ENCODE measurements around the gene CEACAM5. TPM values are rescaled to one million over a fixed set of nuclear protein-coding genes. Genes with fewer than 3 reads are reported as not detected.

The CEACAM5 gene
- total RNA-seq, 2 experiments from 2014 or later: not detected

DNA sequence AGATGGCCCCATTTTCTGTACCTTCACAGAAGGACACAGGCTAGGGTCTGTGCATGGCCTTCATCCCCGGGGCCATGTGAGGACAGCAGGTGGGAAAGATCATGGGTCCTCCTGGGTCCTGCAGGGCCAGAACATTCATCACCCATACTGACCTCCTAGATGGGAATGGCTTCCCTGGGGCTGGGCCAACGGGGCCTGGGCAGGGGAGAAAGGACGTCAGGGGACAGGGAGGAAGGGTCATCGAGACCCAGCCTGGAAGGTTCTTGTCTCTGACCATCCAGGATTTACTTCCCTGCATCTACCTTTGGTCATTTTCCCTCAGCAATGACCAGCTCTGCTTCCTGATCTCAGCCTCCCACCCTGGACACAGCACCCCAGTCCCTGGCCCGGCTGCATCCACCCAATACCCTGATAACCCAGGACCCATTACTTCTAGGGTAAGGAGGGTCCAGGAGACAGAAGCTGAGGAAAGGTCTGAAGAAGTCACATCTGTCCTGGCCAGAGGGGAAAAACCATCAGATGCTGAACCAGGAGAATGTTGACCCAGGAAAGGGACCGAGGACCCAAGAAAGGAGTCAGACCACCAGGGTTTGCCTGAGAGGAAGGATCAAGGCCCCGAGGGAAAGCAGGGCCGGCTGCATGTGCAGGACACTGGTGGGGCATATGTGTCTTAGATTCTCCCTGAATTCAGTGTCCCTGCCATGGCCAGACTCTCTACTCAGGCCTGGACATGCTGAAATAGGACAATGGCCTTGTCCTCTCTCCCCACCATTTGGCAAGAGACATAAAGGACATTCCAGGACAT, 13.4 kb upstream of the CEACAM5 start:
- no peak overlapping the region for H3K27ac Mint-ChIP-seq
- no peaks in the 10 kb centered on the region for H3K9me3 Mint-ChIP-seq
- peaks cover 14% of the 10 kb centered on the region for H3K27me3 Mint-ChIP-seq
- ATAC-seq (ENCODE audit: low read depth): no peak
- no peak overlapping the region for H3K4me3 Mint-ChIP-seq
- H3K4me1 Mint-ChIP-seq: no peaks in the 10 kb centered on the region
- POLR2A ChIA-PET: no interaction called here
- DNase-seq: peak; percentile 5
- no peaks in the 10 kb centered on the region for H3K36me3 Mint-ChIP-seq

DNA sequence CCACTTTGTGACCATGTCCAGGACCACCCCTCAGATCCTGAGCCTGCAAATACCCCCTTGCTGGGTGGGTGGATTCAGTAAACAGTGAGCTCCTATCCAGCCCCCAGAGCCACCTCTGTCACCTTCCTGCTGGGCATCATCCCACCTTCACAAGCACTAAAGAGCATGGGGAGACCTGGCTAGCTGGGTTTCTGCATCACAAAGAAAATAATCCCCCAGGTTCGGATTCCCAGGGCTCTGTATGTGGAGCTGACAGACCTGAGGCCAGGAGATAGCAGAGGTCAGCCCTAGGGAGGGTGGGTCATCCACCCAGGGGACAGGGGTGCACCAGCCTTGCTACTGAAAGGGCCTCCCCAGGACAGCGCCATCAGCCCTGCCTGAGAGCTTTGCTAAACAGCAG, 12.7 kb upstream of the CEACAM5 start:
- peaks cover 14% of the 10 kb centered on the region for H3K27me3 Mint-ChIP-seq
- no peak overlapping the region for H3K27ac Mint-ChIP-seq
- H3K4me1 Mint-ChIP-seq: no peaks in the 10 kb centered on the region
- H3K9me3 Mint-ChIP-seq: no peaks in the 10 kb centered on the region
- POLR2A ChIA-PET: no interaction called here
- peak; percentile 14 for DNase-seq
- no peak overlapping the region for H3K4me3 Mint-ChIP-seq
- H3K36me3 Mint-ChIP-seq: no peaks in the 10 kb centered on the region
- no peak for ATAC-seq (ENCODE audit: low read depth)

DNA sequence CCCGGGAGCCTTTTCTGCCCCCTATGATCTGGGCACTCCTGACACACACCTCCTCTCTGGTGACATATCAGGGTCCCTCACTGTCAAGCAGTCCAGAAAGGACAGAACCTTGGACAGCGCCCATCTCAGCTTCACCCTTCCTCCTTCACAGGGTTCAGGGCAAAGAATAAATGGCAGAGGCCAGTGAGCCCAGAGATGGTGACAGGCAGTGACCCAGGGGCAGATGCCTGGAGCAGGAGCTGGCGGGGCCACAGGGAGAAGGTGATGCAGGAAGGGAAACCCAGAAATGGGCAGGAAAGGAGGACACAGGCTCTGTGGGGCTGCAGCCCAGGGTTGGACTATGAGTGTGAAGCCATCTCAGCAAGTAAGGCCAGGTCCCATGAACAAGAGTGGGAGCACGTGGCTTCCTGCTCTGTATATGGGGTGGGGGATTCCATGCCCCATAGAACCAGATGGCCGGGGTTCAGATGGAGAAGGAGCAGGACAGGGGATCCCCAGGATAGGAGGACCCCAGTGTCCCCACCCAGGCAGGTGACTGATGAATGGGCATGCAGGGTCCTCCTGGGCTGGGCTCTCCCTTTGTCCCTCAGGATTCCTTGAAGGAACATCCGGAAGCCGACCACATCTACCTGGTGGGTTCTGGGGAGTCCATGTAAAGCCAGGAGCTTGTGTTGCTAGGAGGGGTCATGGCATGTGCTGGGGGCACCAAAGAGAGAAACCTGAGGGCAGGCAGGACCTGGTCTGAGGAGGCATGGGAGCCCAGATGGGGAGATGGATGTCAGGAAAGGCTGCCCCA, 11.8 kb upstream of the CEACAM5 start:
- no peaks in the 10 kb centered on the region for H3K9me3 Mint-ChIP-seq
- POLR2A ChIA-PET: no interaction called here
- DNase-seq (peak; percentile 32), ATAC-seq (ENCODE audit: low read depth) (no peak)
- no peaks in the 10 kb centered on the region for H3K4me1 Mint-ChIP-seq
- no peak overlapping the region for H3K4me3 Mint-ChIP-seq
- peaks cover 10% of the 10 kb centered on the region for H3K27me3 Mint-ChIP-seq
- no peaks in the 10 kb centered on the region for H3K36me3 Mint-ChIP-seq
- no peak overlapping the region for H3K27ac Mint-ChIP-seq

DNA sequence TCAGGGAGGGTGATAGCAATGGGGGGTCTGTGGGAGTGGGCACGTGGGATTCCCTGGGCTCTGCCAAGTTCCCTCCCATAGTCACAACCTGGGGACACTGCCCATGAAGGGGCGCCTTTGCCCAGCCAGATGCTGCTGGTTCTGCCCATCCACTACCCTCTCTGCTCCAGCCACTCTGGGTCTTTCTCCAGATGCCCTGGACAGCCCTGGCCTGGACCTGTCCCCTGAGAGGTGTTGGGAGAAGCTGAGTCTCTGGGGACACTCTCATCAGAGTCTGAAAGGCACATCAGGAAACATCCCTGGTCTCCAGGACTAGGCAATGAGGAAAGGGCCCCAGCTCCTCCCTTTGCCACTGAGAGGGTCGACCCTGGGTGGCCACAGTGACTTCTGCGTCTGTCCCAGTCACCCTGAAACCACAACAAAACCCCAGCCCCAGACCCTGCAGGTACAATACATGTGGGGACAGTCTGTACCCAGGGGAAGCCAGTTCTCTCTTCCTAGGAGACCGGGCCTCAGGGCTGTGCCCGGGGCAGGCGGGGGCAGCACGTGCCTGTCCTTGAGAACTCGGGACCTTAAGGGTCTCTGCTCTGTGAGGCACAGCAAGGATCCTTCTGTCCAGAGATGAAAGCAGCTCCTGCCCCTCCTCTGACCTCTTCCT, 11.1 kb upstream of the CEACAM5 start:
- ATAC-seq (ENCODE audit: low read depth): no peak
- POLR2A ChIA-PET: no interaction called here

DNA sequence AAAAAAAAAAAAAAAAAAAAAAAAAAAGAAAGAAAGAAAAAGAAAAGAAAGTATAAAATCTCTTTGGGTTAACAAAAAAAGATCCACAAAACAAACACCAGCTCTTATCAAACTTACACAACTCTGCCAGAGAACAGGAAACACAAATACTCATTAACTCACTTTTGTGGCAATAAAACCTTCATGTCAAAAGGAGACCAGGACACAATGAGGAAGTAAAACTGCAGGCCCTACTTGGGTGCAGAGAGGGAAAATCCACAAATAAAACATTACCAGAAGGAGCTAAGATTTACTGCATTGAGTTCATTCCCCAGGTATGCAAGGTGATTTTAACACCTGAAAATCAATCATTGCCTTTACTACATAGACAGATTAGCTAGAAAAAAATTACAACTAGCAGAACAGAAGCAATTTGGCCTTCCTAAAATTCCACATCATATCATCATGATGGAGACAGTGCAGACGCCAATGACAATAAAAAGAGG, 9.6 kb upstream of the CEACAM5 start:
- H3K4me1 Mint-ChIP-seq: no peaks in the 10 kb centered on the region
- H3K36me3 Mint-ChIP-seq: no peaks in the 10 kb centered on the region
- H3K9me3 Mint-ChIP-seq: no peaks in the 10 kb centered on the region
- H3K27me3 Mint-ChIP-seq: peaks cover 3% of the 10 kb centered on the region
- H3K4me3 Mint-ChIP-seq: no peak overlapping the region
- DNase-seq (no peak), ATAC-seq (ENCODE audit: low read depth) (no peak)
- H3K27ac Mint-ChIP-seq: no peak overlapping the region
- POLR2A ChIA-PET: no interaction called here

More for the DNA sequence above, 11.1 kb upstream of the CEACAM5 start:
- peak; percentile 13 for DNase-seq
- no peaks in the 10 kb centered on the region for H3K4me1 Mint-ChIP-seq
- peaks cover 9% of the 10 kb centered on the region for H3K27me3 Mint-ChIP-seq
- no peak overlapping the region for H3K4me3 Mint-ChIP-seq
- H3K9me3 Mint-ChIP-seq: no peaks in the 10 kb centered on the region
- H3K27ac Mint-ChIP-seq: no peak overlapping the region
- H3K36me3 Mint-ChIP-seq: no peaks in the 10 kb centered on the region

DNA sequence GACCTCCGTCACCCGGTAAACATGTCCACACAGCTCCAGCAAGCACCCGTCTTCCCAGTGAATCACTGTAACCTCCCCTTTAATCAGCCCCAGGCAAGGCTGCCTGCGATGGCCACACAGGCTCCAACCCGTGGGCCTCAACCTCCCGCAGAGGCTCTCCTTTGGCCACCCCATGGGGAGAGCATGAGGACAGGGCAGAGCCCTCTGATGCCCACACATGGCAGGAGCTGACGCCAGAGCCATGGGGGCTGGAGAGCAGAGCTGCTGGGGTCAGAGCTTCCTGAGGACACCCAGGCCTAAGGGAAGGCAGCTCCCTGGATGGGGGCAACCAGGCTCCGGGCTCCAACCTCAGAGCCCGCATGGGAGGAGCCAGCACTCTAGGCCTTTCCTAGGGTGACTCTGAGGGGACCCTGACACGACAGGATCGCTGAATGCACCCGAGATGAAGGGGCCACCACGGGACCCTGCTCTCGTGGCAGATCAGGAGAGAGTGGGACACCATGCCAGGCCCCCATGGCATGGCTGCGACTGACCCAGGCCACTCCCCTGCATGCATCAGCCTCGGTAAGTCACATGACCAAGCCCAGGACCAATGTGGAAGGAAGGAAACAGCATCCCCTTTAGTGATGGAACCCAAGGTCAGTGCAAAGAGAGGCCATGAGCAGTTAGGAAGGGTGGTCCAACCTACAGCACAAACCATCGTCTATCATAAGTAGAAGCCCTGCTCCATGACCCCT, 9.0 kb upstream of the CEACAM5 start:
- DNase-seq: peak; percentile 22
- Mint-ChIP-seq H3K9me3 (no peaks in the 10 kb centered on the region), H3K4me3 (no peak overlapping the region), H3K4me1 (no peaks in the 10 kb centered on the region), H3K27me3 (peaks cover 3% of the 10 kb centered on the region), H3K36me3 (no peaks in the 10 kb centered on the region), H3K27ac (no peak overlapping the region)
- POLR2A ChIA-PET: no interaction called here
- no peak for ATAC-seq (ENCODE audit: low read depth)

DNA sequence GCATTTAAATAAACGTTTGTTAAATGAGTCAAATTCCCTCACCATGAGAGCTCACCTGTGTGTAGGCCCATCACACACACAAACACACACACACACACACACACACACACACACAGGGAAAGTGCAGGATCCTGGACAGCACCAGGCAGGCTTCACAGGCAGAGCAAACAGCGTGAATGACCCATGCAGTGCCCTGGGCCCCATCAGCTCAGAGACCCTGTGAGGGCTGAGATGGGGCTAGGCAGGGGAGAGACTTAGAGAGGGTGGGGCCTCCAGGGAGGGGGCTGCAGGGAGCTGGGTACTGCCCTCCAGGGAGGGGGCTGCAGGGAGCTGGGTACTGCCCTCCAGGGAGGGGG, 8.5 kb upstream of the CEACAM5 start:
- H3K27ac Mint-ChIP-seq: no peak overlapping the region
- H3K27me3 Mint-ChIP-seq: peaks cover 5% of the 10 kb centered on the region
- DNase-seq: peak; percentile 7
- no peaks in the 10 kb centered on the region for H3K4me1 Mint-ChIP-seq
- no peak for ATAC-seq (ENCODE audit: low read depth)
- H3K4me3 Mint-ChIP-seq: no peak overlapping the region
- H3K36me3 Mint-ChIP-seq: no peaks in the 10 kb centered on the region
- H3K9me3 Mint-ChIP-seq: no peaks in the 10 kb centered on the region
- POLR2A ChIA-PET: no interaction called here

DNA sequence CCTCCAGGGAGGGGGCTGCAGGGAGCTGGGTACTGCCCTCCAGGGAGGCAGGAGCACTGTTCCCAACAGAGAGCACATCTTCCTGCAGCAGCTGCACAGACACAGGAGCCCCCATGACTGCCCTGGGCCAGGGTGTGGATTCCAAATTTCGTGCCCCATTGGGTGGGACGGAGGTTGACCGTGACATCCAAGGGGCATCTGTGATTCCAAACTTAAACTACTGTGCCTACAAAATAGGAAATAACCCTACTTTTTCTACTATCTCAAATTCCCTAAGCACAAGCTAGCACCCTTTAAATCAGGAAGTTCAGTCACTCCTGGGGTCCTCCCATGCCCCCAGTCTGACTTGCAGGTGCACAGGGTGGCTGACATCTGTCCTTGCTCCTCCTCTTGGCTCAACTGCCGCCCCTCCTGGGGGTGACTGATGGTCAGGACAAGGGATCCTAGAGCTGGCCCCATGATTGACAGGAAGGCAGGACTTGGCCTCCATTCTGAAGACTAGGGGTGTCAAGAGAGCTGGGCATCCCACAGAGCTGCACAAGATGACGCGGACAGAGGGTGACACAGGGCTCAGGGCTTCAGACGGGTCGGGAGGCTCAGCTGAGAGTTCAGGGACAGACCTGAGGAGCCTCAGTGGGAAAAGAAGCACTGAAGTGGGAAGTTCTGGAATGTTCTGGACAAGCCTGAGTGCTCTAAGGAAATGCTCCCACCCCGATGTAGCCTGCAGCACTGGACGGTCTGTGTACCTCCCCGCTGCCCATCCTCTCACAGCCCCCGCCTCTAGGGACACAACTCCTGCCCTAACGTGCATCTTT, 7.8 kb upstream of the CEACAM5 start:
- ATAC-seq (ENCODE audit: low read depth) (no peak), DNase-seq (peak; percentile 18)
- no peaks in the 10 kb centered on the region for H3K9me3 Mint-ChIP-seq
- POLR2A ChIA-PET: no interaction called here
- no peaks in the 10 kb centered on the region for H3K4me1 Mint-ChIP-seq
- H3K27ac Mint-ChIP-seq: no peak overlapping the region
- no peak overlapping the region for H3K4me3 Mint-ChIP-seq
- H3K27me3 Mint-ChIP-seq: peaks cover 7% of the 10 kb centered on the region
- no peaks in the 10 kb centered on the region for H3K36me3 Mint-ChIP-seq

DNA sequence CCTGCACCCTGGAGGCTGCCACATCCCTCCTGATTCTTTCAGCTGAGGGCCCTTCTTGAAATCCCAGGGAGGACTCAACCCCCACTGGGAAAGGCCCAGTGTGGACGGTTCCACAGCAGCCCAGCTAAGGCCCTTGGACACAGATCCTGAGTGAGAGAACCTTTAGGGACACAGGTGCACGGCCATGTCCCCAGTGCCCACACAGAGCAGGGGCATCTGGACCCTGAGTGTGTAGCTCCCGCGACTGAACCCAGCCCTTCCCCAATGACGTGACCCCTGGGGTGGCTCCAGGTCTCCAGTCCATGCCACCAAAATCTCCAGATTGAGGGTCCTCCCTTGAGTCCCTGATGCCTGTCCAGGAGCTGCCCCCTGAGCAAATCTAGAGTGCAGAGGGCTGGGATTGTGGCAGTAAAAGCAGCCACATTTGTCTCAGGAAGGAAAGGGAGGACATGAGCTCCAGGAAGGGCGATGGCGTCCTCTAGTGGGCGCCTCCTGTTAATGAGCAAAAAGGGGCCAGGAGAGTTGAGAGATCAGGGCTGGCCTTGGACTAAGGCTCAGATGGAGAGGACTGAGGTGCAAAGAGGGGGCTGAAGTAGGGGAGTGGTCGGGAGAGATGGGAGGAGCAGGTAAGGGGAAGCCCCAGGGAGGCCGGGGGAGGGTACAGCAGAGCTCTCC, 6.9 kb upstream of the CEACAM5 start:
- H3K27ac Mint-ChIP-seq: no peak overlapping the region
- peak; percentile 25 for DNase-seq
- POLR2A ChIA-PET: no interaction called here

DNA sequence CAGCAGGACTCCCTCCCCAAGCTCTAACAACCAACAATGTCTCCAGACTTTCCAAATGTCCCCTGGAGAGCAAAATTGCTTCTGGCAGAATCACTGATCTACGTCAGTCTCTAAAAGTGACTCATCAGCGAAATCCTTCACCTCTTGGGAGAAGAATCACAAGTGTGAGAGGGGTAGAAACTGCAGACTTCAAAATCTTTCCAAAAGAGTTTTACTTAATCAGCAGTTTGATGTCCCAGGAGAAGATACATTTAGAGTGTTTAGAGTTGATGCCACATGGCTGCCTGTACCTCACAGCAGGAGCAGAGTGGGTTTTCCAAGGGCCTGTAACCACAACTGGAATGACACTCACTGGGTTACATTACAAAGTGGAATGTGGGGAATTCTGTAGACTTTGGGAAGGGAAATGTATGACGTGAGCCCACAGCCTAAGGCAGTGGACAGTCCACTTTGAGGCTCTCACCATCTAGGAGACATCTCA, 6.2 kb upstream of the CEACAM5 start:
- DNase-seq (no peak), ATAC-seq (ENCODE audit: low read depth) (no peak)
- Mint-ChIP-seq H3K9me3 (no peaks in the 10 kb centered on the region), H3K36me3 (no peaks in the 10 kb centered on the region), H3K4me3 (no peak overlapping the region), H3K27ac (no peak overlapping the region), H3K27me3 (peaks cover 14% of the 10 kb centered on the region), H3K4me1 (no peaks in the 10 kb centered on the region)
- POLR2A ChIA-PET: no interaction called here

More for the DNA sequence above, 6.9 kb upstream of the CEACAM5 start:
- Mint-ChIP-seq H3K9me3 (no peaks in the 10 kb centered on the region), H3K4me3 (no peak overlapping the region), H3K36me3 (no peaks in the 10 kb centered on the region), H3K27me3 (peaks cover 13% of the 10 kb centered on the region), H3K4me1 (no peaks in the 10 kb centered on the region)
- ATAC-seq (ENCODE audit: low read depth): no peak

DNA sequence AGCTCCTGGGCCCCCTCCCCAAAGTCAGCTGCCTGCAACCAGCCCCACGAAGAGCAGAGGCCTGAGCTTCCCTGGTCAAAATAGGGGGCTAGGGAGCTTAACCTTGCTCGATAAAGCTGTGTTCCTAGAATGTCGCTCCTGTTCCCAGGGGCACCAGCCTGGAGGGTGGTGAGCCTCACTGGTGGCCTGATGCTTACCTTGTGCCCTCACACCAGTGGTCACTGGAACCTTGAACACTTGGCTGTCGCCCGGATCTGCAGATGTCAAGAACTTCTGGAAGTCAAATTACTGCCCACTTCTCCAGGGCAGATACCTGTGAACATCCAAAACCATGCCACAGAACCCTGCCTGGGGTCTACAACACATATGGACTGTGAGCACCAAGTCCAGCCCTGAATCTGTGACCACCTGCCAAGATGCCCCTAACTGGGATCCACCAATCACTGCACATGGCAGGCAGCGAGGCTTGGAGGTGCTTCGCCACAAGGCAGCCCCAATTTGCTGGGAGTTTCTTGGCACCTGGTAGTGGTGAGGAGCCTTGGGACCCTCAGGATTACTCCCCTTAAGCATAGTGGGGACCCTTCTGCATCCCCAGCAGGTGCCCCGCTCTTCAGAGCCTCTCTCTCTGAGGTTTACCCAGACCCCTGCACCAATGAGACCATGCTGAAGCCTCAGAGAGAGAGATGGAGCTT, 4.7 kb upstream of the CEACAM5 start:
- Mint-ChIP-seq H3K4me3 (no peak overlapping the region), H3K36me3 (no peaks in the 10 kb centered on the region), H3K27ac (no peak overlapping the region), H3K27me3 (peaks cover 16% of the 10 kb centered on the region), H3K4me1 (no peaks in the 10 kb centered on the region), H3K9me3 (no peaks in the 10 kb centered on the region)
- peak; percentile 19 for DNase-seq
- POLR2A ChIA-PET: no interaction called here
- no peak for ATAC-seq (ENCODE audit: low read depth)
